Esophagus squamous epithelium (tissue), 5 donors: Measurements from ENCODE around the gene CAPN8. TPM values are rescaled to one million over a fixed set of nuclear protein-coding genes. Genes with fewer than 3 reads are reported as not detected.

Experiments
- DNase-seq: peaks from one replicate; lab custom pipeline; 2025; lab: John Stamatoyannopoulos, UW
- H3K27ac ChIP-seq, 4 donors: fragments of 200-600 bp; sonication (generic); one replicate each; pipeline ENCODE4 v1.5.1; 2016 to 2019; ENCODE audit warnings: mild to moderate bottlenecking in 1 of 4
- H3K27me3 ChIP-seq, 4 donors: fragments of 200-600 bp; sonication (generic); 1 replicate in 3 of 4; 2 replicates in 1 of 4; pipeline versions ENCODE4 v1.5.1 to v1.6.0; 2017 to 2021; ENCODE audit warnings: antibody characterized with exemption in 1 of 4
- H3K36me3 ChIP-seq, 3 donors: fragments of 200-600 bp; sonication (generic); one replicate each; pipeline ENCODE4 v1.5.1; 2016 to 2019
- H3K4me1 ChIP-seq, 3 donors: fragments of 200-600 bp; sonication (generic); one replicate each; pipeline ENCODE4 v1.5.1; 2017 to 2019
- H3K4me3 ChIP-seq, 4 donors: fragments of 200-600 bp; sonication (generic); 1 replicate in 3 of 4; 2 replicates in 1 of 4; pipeline ENCODE4 v1.5.1; 2016 to 2019; ENCODE audit warnings: mild to moderate bottlenecking in 2 of 4, moderate library complexity in 1 of 4
- H3K9me3 ChIP-seq, 3 donors: fragments of 200-600 bp; sonication (generic); one replicate each; pipeline ENCODE4 v1.5.1; 2016 to 2019
- POLR2A ChIP-seq, 4 donors: fragments of 450-650 bp; IDR thresholded peaks; one replicate each; pipeline ENCODE4 v1.6.1; 2017; ENCODE audit warnings: antibody characterized with exemption in 4 of 4, mild to moderate bottlenecking in 4 of 4, moderate library complexity in 3 of 4
- WGBS, 2 donors: methylation state at CpG; one replicate each; pipeline ENCODE4 v1.1.5; 2018; 5-methylcytosine and 5-hydroxymethylcytosine counted together
- intact Hi-C: fragments of 100-400 bp; cut with DNase I; formaldehyde crosslinking; loops from one replicate; pipeline ENCODE4 v1.15.0; 2022
- total RNA-seq, 4 donors: library from RNA; depleted of rRNA; stranded (reverse); fragments of >200 nt; gene quantifications; one replicate each; pipeline ENCODE4 v1.1.0, GENCODE V29; 2016
- TF ChIP-seq, protein P1 (sequence below), 6 experiments: fragments of 450-650 bp in 4 of 6; fragments of 200-600 bp in 2 of 6; sonication (generic) in 2 of 6; IDR thresholded peaks; one replicate each; pipeline ENCODE4 v1.5.1; 2016 to 2019; ENCODE audit warnings: antibody characterized with exemption in 6 of 6, mild to moderate bottlenecking in 4 of 6, moderate library complexity in 4 of 6
- donor health status: DM: yes; HTN: yes; CAD: no.

CAPN8 gene
- total RNA-seq, 4 donors from 2014 or later: 0.26 to 1.1 (median 0.57) TPM; not detected in 1

GRCh38 chr1:223702735-223703667, 37.5 kb upstream of the CAPN8 start:
- Histone ChIP-seq H3K27ac (peak overlapping the region in 3 of 4 donors; percentile 2 to 21 (median 6)), H3K4me3 (no peak overlapping the region), H3K27me3 (no peaks in the 10 kb centered on the region), H3K9me3 (no peaks in the 10 kb centered on the region), H3K36me3 (no peaks in the 10 kb centered on the region), H3K4me1 (peaks cover 42 to 79% (median 46%) of the 10 kb centered on the region in 3 donors)
- intact Hi-C loops: no loop called here
- TF ChIP-seq POLR2A (IDR thresholded peaks at IDR 0.05): no peak
- TF ChIP-seq, protein P1, sequence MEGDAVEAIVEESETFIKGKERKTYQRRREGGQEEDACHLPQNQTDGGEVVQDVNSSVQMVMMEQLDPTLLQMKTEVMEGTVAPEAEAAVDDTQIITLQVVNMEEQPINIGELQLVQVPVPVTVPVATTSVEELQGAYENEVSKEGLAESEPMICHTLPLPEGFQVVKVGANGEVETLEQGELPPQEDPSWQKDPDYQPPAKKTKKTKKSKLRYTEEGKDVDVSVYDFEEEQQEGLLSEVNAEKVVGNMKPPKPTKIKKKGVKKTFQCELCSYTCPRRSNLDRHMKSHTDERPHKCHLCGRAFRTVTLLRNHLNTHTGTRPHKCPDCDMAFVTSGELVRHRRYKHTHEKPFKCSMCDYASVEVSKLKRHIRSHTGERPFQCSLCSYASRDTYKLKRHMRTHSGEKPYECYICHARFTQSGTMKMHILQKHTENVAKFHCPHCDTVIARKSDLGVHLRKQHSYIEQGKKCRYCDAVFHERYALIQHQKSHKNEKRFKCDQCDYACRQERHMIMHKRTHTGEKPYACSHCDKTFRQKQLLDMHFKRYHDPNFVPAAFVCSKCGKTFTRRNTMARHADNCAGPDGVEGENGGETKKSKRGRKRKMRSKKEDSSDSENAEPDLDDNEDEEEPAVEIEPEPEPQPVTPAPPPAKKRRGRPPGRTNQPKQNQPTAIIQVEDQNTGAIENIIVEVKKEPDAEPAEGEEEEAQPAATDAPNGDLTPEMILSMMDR (IDR thresholded peaks at IDR 0.05): no peak
- no peak for DNase-seq
- WGBS, 2 donors: 87 to 88% methylated on average over 4 of the region's 4 CpGs

GRCh38 chr1:223700942-223701637, 35.6 kb upstream of the CAPN8 start:
- H3K27ac ChIP-seq: peak overlapping the region; percentile 83 to 95 (median 88)
- H3K27me3 ChIP-seq: no peaks in the 10 kb centered on the region
- intact Hi-C loops: no loop called here
- H3K4me3 ChIP-seq: no peak overlapping the region
- peaks cover 24 to 61% (median 31%) of the 10 kb centered on the region in 3 donors for H3K4me1 ChIP-seq
- WGBS, 2 donors: 13 to 33% methylated on average over 3 to 7 of the region's 8 CpGs
- peak in 1 of 4 donors; percentile 19 for TF ChIP-seq POLR2A (IDR thresholded peaks at IDR 0.05)
- TF ChIP-seq, protein P1 (IDR thresholded peaks at IDR 0.05): no peak
- no peak for DNase-seq
- H3K9me3 ChIP-seq: no peaks in the 10 kb centered on the region
- no peaks in the 10 kb centered on the region for H3K36me3 ChIP-seq

DNA sequence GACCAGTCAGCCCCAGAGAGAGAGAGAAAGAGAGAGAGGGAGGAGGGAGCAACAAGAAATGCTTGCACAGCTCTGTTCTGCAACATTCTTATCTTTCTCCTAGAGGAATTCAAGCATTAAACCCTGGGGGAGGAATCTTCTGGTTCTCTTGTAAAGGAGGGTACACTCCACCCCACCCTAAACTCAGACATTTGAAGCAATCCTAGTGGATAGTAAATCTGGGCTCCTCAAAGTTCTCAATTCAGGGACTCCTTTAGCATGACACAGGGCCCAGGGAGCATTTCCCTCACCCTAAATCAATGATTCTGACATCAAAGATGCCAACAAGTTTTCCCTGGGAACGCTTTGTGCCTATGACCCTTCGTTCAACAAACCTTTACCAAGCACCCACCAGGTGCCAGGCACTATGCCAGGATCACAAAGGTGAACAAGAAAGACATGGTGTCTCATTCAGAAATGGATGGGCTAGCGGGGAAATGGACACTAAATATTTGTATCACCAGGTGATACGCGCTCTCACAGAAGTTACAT, 35.0 kb upstream of the CAPN8 start:
- DNase-seq: no peak
- Histone ChIP-seq H3K4me1 (peaks cover 22 to 55% (median 25%) of the 10 kb centered on the region in 3 donors), H3K27me3 (no peaks in the 10 kb centered on the region), H3K36me3 (no peaks in the 10 kb centered on the region), H3K4me3 (no peak overlapping the region), H3K9me3 (no peaks in the 10 kb centered on the region), H3K27ac (peak overlapping the region; percentile 83 to 95 (median 88))
- intact Hi-C loops: no loop called here
- 36 to 43% methylated on average over 5 of the region's 5 CpGs for WGBS, 2 donors
- no peak for TF ChIP-seq POLR2A (IDR thresholded peaks at IDR 0.05)
- TF ChIP-seq, protein P1 (IDR thresholded peaks at IDR 0.05): peak in 1 of 6 experiments; percentile 4

DNA sequence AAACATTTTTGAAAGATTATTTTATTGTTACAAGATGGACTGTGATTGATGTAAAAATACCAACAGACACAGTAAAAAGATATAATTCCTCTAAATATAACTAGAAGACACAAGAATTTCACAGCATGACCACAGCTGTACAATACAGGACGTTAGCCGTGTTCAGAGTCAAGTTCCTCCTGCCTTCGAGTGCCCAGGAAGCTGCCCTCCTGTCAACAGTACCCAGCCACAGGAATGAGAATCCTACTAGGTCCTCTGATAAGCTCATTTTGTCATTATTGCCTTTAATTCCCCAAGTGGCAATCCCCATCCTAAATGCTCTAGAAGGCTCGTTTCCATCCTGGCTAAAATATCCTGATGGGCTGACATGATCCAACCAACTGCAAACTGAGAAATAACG, 30.4 kb upstream of the CAPN8 start:
- H3K4me3 ChIP-seq: no peak overlapping the region
- WGBS, 2 donors: 60 to 64% methylated on average over 5 of the region's 5 CpGs
- peaks cover 14 to 29% (median 19%) of the 10 kb centered on the region in 3 donors for H3K4me1 ChIP-seq
- no peak overlapping the region for H3K27ac ChIP-seq
- no peaks in the 10 kb centered on the region for H3K36me3 ChIP-seq
- no peaks in the 10 kb centered on the region for H3K27me3 ChIP-seq
- DNase-seq: no peak
- TF ChIP-seq POLR2A (IDR thresholded peaks at IDR 0.05): no peak
- TF ChIP-seq, protein P1 (IDR thresholded peaks at IDR 0.05): no peak
- intact Hi-C loops: no loop called here
- no peaks in the 10 kb centered on the region for H3K9me3 ChIP-seq
